NCI-H460 (cell line): ENCODE results near the gene CYFIP2. TPM values are rescaled to one million over a fixed set of nuclear protein-coding genes. Genes with fewer than 3 reads are reported as not detected.
"Not testable (repeated sequence)": the region's sequence is repeated elsewhere in the genome, so short reads cannot be mapped to it uniquely, and the experiment has no call there.

Experiments used
- DNase-seq: peaks from one replicate; pipeline ENCODE4 v3.0.0-alpha.2; 2016; ENCODE audit warnings: low read depth; ENCODE audit errors: extremely low read depth
- total RNA-seq: library from RNA; depleted of rRNA; stranded (reverse); fragments of >200 nt; shearing (Covaris generic); gene quantifications from 2 replicates; pipeline ENCODE4 v1.2.3, GENCODE V29; 2014

The CYFIP2 gene
- total RNA-seq, 1 experiment from 2014 or later = 49.9 TPM

DNA sequence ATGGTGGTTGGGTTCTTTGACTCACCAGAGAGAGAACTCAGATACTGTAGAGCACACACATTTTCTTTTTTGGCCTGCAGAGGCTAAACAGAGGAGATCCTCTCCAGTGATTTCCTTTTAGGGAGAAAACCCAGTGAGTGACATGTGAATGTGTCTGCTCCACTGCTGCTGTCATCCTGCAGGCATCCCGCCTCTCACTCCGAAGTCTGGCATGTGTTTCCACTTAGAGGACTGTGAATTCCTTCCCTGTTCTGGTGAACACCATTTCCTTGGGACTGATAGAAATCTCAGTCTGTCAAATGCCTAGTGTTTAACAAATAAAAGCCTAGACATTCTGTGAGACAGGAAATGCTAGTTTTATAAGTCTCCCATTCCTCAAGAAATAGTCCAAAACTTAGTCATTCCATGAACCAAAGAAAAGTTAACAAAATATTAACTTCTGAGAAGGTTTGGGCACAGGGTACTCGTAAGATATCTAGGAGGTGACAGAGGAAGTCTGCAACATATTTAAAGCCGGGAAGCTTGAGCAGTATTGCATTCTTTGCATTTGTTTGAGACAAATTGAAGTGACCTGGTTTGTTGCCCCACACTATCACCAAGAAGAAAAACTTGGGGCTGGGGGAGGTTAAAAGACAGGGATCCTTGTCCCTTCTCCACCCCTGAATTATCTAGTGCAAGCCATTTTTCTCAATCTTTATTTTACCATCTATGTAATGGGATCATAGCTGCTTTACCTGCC is 119.2 kb downstream of the CYFIP2 start:
- DNase-seq = no peak

DNA sequence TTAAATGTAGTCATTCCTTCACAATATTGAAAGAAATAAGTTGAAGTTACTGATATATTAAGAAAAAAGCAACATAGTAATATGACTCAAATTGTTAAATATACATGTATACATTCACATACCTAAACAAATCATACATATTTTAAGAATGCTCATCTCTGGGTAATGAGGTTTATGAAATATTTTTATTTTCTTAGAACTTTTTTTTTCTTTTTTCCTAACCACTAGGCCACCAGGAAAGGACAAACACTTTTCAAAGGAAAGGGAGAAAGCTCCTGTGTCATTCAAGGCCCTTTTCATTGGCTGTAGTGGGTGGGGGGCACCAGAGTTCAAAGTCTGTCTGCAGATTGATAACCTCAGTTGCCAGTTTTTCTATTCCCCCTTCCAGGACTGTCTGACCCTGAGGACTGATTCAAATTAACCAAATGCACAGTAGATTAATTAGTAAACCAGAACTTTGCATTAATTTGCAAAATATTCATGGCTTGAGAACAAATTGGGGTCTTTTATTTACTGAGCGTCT is 121.2 kb downstream of the CYFIP2 start:
- no peak for DNase-seq

DNA sequence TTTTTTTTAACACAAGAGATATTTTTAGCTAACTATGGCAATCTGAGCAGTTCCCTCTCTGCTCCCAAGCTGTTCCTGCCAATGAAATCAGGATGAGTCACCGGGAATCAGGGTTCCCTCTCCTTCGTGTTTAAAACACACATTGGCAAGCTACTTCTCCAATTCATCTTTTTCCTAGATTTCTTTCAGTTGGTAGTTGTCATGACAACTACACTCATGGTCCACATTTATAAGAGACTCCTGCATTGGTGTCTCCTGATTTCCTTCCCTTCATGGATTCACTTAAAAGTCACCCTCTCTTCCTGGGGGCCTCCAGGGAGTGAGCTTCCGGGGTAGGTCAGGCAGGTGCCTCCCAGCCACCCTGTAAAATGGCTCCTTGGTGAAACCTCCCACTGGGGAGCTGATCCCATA is 121.8 kb downstream of the CYFIP2 start:
- DNase-seq = no peak

DNA sequence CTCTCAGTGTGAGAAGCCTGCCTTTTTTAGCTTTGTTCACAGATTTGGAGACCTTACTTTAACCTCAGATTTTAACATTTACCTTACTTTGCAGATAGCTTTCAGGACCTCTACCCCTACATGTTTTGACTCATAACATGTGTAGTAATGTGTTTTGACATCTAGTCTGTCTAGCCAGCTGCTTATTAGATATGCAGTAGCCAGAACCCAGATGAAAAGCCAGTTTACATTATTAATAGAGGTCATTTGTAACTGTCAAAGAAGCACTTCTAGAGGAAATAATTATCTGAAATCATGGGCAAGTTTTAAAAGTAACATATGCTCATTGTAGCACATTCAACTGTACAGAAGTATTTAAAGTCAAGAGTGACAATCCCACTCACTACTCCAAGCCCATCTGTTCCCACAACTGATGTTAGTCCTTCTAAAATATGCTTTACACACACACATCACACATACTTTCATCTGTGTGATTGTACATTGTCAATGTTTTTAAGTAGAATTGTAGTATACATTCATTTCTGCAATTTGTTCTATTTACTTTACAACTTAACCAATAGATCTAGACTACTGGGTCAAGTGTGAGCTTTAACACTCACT is 122.3 kb downstream of the CYFIP2 start:
- DNase-seq = no peak

DNA sequence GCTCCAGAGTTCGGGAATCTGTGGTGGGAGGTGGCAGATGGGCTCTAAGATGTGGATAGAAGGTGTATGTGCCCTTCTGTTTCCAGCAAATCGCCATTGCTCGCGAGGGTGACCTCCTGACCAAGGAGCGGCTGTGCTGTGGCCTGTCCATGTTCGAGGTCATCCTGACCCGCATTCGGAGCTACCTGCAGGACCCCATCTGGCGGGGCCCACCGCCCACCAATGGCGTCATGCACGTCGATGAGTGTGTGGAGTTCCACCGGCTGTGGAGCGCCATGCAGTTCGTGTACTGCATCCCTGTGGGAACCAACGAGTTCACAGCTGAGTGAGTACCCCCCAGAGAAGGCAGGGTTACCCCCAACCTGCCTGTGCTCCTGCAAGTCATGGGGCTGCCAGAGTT is 123.2 kb downstream of the CYFIP2 start:
- no peak for DNase-seq

DNA sequence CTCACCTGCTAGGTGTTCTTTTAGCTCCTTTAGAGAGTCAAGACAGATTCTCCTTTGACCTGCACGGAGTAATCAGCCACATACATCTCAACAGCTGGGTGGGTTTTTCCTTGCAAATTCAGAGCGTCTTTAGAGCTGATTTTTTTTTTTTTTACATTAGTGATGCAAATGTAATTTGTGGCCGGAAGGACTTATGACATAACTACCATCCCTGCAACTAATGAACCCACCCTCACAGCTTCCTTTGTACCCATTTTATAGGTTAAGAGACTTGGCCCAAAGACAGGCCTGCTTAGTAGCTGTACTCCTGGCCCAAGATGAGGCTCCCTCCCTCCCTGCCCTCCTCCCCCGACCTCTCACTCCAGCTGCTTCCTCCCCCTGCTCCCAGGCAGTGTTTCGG is 124.2 kb downstream of the CYFIP2 start:
- DNase-seq = no peak

DNA sequence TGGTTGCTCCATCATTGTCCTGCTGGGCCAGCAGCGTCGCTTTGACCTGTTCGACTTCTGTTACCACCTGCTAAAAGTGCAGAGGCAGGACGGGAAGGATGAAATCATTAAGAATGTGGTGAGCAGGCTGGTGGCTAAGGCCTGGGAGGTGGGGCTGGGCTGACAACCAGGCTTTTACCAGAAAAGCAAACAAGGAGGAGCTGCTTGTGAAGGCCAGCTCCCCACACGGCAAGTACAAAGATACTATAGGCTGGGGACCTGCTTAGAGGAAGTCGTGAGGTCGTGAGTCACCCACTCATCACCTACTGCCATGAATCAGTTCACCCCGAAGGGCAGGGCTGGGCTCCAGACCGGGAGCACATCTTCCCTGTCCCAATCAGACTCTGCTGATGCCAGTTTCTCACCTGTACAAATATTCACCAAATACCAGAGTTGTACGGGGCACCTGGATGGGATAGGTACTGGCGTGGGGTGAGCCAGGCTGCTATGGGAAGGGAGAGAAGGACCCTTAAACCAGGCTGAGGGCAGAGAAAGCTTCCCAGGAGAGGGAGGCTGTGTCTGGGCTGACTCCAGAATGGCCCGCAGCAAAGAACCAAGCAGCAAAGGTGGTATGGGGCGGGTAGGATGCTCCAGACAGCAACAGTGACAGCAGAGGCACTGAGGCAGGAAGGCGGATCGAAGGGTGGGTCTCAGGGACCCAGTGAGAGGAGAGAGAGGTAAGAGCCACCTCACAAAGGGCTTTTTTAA is 124.8 kb downstream of the CYFIP2 start:
- DNase-seq = peak; percentile 57

DNA sequence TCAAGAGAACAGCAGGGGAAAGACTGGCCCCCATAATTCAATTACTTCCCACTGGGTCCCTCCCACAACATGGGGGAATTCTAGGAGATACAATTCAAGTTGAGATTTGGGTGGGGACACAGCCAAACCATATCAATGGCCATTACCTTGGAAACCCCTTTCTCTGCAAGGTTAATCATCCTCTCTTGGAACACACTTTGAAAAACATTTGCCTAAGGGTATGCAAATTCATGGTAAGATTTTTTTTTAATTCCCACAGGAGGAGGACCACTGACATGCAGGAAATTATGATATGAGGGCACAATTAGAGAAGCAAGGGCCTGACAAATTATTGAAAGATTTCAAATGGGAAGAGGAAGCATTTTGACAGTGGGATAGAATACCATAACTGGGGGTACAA is 132.4 kb downstream of the CYFIP2 start:
- DNase-seq = no peak

DNA sequence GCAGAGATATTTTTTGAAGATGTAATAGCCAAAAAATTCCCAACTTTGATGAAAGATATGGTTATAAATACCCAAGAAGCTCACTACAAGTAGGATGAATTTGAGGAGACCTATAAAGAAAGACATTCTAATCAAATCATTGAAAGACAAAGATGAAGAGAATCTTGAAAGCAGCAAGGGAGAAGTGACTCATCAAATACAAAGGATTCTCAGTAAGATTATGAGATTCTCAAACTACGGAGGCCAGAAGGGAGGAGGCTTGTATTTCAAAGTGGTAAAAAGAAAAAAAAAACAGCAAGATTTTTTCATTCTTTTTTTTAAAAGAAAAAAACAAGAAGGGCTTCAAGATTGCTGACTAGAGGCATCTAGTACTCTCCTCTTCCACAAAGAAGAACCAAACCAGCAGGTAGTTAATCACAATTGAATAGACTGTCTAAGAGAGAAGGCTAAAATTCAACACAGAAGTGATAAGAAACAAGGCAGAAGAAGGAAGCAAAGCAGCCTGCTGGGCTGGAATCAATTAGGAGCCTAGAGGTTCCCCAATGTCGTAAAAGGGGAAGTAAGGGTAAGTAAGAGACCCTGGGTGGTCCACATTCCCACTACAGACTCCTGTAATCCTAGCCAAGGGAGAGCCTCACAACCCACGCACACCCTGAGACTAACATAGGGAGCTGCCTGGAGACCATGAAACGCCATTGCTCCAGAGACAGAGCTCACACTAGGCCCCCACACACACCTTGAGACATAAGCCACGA is 135.0 kb downstream of the CYFIP2 start:
- no peak for DNase-seq

DNA sequence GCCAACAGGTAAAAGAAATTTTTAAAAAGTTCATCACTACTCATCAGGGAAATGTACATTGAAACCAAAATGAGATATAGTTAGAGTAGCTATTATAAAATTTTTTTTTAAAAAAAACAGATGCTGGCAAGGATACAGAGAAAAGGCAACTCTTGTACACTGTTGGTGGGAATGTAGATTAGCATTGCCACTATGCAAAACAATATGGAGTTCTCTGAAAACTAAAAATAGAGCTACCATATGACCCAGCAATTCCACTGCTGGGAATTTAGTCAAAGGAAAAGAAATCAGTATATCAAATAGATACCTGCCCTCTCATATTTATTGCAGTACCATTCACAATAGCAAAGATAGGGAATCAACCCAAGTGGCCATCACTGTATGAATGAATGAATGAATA is 149.9 kb downstream of the CYFIP2 start:
- no peak for DNase-seq

DNA sequence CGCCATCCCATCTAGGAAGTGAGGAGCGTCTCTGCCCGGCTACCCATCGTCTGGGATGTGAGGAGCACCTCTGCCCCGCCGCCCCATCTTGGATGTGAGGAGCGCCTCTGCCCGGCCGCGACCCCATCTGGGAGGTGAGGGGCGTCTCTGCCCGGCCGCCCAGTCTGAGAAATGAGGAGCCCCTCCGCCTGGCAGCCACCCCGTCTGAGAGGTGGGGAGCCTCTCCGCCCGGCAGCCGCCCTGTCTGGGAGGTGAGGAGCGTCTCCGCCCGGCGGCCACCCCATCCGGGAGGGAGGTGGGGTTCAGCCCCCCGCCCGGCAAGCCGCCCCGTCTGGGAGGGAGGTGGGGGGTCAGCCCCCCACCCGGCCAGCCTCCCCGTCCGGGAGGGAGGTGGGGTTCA is 153.6 kb downstream of the CYFIP2 start:
- DNase-seq = not testable (repeated sequence)

DNA sequence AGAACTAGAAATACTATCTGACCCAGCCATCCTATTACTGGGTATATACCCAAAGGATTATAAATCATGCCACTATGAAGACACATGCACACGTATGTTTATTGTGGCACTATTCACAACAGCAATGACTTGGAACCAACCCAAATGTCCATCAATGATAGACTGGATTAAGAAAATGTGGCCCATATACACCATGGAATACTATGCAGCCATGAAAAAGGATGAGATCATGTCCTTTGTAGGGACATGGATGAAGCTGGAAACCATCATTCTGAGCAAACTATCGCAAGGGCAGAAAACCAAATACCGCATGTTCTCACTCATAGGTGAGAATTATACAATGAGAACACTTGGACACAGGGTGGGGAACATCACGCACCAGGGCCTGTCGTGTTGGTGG is 164.0 kb downstream of the CYFIP2 start:
- DNase-seq = not testable (repeated sequence)

DNA sequence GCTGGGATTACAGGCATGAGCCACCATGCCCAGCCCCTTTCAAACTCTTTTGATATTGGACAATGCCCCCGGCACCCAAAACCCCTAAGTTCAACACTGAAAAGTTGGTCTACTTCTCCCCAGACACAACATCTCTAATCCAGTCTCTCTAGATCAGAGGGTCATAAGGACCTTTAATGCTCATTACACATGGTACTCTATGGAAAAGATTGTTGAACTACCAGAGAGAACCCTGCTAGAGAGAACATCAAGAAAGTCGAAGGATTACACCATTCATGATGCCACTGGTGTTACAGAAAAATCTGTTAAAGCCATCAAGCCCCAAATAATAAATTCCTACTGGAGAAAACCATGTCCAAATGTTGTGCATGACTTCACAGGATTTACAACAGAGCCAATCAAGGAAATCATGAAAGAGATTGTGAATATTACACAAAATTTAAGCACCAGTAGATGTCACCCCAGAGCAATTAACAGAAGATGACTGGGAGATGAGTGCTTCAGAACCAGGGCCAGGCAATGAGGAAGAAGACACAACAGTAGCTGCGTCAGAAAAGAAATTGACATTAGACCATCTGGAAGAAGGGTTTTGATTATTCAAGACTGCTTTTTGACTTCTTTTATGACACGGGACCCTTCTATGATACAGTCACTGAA is 165.7 kb downstream of the CYFIP2 start:
- peak; percentile 53 for DNase-seq

DNA sequence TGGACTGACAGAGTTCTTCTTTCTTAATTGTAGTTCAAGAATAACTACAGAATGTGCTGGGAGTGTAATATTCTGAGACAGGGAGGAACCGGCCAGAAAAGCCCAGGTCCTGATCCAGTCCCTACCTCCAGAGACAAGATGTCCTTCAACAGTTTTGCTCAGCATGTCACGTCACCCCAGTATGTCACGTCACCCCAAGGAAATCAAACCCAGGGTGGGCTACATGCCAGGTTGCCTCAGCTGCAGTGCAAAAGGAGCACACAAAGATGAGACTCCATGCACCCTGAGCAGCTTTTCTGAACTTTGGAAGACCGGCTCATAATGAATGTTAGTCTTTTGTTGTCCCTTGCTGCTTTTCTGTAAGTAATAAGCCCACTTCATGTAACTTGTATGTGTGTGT is 168.2 kb downstream of the CYFIP2 start:
- no peak for DNase-seq

DNA sequence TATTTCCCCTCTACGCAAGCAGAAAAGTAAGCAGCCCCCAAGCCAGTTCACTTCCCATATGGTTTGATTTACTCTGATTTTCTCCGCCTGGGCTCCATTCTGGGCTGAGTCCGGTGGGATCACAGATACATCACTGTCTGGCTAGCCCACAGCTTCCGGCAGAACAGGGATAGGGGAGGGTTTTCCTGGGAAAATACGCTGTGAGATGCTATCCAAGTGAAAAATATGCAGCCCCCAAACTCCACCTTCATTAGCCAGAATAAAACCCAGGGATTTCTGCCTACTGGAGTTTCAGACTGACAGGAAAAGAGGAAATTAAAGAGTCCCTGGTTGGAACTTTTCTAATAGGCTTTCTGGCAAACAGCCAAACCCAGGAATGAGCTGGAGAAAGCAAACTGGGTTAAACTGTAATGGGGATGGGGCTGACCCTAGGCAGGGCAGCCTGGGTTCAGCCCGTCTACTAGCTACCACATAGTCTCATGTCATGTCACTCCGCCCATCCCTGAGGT is 177.2 kb downstream of the CYFIP2 start:
- no peak for DNase-seq

DNA sequence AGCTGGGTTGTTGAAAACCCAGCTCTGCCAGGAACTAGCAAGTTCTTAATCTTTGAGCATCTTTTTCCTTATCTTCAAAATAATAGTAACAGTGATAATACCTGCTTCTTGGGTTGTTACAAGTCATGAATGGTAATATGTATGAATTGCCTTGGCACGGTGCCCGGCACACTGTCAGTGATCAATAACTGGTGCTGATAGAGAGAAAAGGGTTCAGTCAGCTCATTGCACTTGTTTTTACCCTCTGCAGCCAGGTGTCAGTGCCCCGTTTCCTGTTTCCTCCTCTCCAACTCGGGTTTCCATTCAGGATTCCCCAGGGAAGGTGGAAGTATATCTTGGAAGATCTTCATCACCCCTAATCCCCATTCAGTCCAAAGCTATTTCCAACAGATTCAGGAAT is 178.3 kb downstream of the CYFIP2 start:
- no peak for DNase-seq
